SK-N-SH treated with all-trans-retinoic acid at 6 μM for 48 hours (cell line): ENCODE results near the gene FGF10.

Source experiments
- ARNTL ChIP-seq: fragments of 450-650 bp; formaldehyde crosslinking; IDR thresholded peaks from 2 replicates; pipeline ENCODE4 v1.5.0; 2020; ENCODE audit warnings: low read depth, mild to moderate bottlenecking, moderate library complexity, borderline replicate concordance
- CREB5 ChIP-seq: fragments of 250-450 bp; sonication (Bioruptor Pico); IDR thresholded peaks from 2 replicates; pipeline ENCODE4 v1.5.1; 2020; ENCODE audit warnings: low read depth, mild to moderate bottlenecking, moderate library complexity
- PATZ1 ChIP-seq: fragments of 250-450 bp; sonication (Bioruptor Pico); IDR thresholded peaks from 2 replicates; pipeline ENCODE4 v1.8.0; 2020; ENCODE audit warnings: mild to moderate bottlenecking, moderate library complexity, borderline replicate concordance
- RARB ChIP-seq: fragments of 250-450 bp; sonication (Bioruptor Pico); IDR thresholded peaks from 2 replicates; pipeline ENCODE4 v1.8.0; 2021; ENCODE audit warnings: mild to moderate bottlenecking, moderate library complexity
- TCF4 ChIP-seq: fragments of 250-450 bp; sonication (Bioruptor Pico); IDR thresholded peaks from 2 replicates; pipeline ENCODE4 v1.8.0; 2021; ENCODE audit warnings: mild to moderate bottlenecking, moderate library complexity, borderline replicate concordance
- ZFP3 ChIP-seq: fragments of 250-450 bp; sonication (Bioruptor Pico); IDR thresholded peaks from 2 replicates; pipeline ENCODE4 v1.5.0; 2020; ENCODE audit warnings: mild to moderate bottlenecking, moderate library complexity
- ZNF565 ChIP-seq: fragments of 450-650 bp; formaldehyde crosslinking; conservative IDR thresholded peaks from 2 replicates; pipeline ENCODE4 v1.5.0; 2020; ENCODE audit warnings: low read depth, mild to moderate bottlenecking, moderate library complexity

DNA sequence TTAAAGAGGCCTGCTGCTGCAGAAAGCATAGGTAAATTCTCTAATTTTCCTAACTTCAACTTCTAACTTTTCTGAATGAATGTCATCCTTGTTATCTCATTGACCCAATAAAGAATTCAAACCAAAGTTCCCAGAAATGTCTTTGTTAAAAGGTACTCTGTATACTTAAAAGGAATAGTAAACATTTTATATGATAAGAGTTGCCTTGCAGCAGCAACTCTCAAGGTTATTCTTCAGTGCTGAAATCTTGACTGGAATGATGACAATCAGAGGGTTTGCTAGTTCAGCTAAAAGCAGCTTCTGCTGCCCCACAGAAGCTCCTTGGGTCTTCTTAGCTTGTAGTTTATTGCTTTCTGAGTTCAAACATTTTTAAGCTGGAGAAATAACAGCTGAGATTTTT lies 28.3 kb downstream of the FGF10 start:
- TF ChIP-seq ZFP3 (CRISPR knock-in tag) (no peak), TCF4 (CRISPR knock-in tag) (no peak), PATZ1 (CRISPR knock-in tag) (no peak), RARB (CRISPR knock-in tag) (no peak), CREB5 (CRISPR knock-in tag) (no peak), ARNTL (CRISPR knock-in tag) (no peak), ZNF565 (CRISPR knock-in tag) (no peak)
